ENCODE data around the gene C1QTNF5. TPM values are rescaled to one million over a fixed set of nuclear protein-coding genes. Genes with fewer than 3 reads are reported as not detected.

Gene C1QTNF5
- total RNA-seq, 1 experiment from 2014 or later, result 0.33 TPM

DNA sequence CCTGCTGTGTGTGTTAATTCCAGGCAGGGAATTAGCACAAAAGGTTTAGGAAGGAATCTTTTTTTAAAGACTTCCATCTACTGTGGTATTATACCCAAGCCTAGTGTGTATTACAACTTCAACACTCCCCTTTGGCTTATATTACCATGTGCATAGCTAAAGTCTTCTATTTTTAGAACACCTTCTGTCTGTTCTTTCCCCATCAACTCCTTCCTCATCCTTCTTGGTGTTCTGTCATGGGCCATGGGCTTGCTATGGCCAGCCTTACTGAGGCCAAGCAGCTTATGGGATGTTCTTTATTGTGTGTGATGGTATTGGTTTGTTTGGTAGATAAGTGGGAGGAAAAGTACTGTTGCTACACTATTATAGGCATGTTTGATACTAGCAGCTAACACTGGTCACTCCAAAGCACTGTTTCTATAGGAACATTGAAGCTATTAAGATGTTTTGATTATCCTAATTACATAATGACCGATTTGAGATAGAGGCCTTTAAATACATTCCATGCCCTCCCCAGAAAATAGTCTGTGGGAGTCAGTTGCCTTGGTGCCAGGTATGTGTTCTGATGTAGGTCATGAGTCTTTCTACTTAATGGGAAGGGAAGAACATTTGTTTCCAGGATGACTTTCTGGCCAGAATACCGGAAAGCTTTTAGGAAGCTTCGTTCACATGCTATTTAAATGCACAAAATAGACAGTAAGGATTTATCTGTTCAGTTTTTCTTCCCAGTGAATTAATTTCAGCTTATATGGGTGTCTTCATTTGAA, 40.3 kb downstream of the C1QTNF5 start:
- Histone ChIP-seq H3T11ph (ENCODE audit: low read length) (no peak overlapping the region), H3K79me1 (ENCODE audit: insufficient read depth, low read depth, low read length, poor library complexity, severe bottlenecking) (no peaks in the 10 kb centered on the region), H4K91ac (ENCODE audit: insufficient read length, low read depth, low read length) (no peak overlapping the region), H2BK20ac (ENCODE audit: low read depth, low read length, poor library complexity, severe bottlenecking) (no peak overlapping the region), H3K56ac (ENCODE audit: insufficient read length, low read depth, low read length) (no peak overlapping the region), H3K18ac (ENCODE audit: insufficient read length, low read depth, low read length) (no peak overlapping the region), H3K9ac (ENCODE audit: extremely low read depth, insufficient read length, low read length) (no peak overlapping the region), H2BK120ac (ENCODE audit: low read depth, low read length, poor library complexity, severe bottlenecking) (no peak overlapping the region), H3K27me3 (ENCODE audit: insufficient read depth, low read length) (no peaks in the 10 kb centered on the region), H3K9me3 (ENCODE audit: control insufficient read depth, low read depth, low read length) (no peaks in the 10 kb centered on the region), H3K4ac (ENCODE audit: low read depth, low read length) (no peak overlapping the region), H4K20me1 (ENCODE audit: control insufficient read depth, insufficient read depth, insufficient read length) (no peaks in the 10 kb centered on the region), H3K14ac (ENCODE audit: insufficient read depth, low read length) (no peak overlapping the region), H3K4me1 (ENCODE audit: insufficient read depth, low read length) (no peaks in the 10 kb centered on the region), H2BK15ac (ENCODE audit: low read depth, low read length) (no peak overlapping the region), H4K5ac (ENCODE audit: insufficient read length, low read depth, low read length) (no peak overlapping the region), H3K23me2 (ENCODE audit: insufficient read length, low read depth, low read length, poor library complexity, severe bottlenecking) (no peaks in the 10 kb centered on the region), H2BK12ac (ENCODE audit: insufficient read length, low read depth, low read length) (no peak overlapping the region), H2AK5ac (ENCODE audit: insufficient read length, low read length) (no peak overlapping the region), H3K79me2 (ENCODE audit: insufficient read depth, low read length) (no peaks in the 10 kb centered on the region), H3K23ac (ENCODE audit: insufficient read length, low read depth, low read length) (no peak overlapping the region), H4K8ac (replicated peaks; ENCODE audit: insufficient read length, low read depth, low read length) (no peak overlapping the region), H2AFZ (ENCODE audit: low read length) (no peak overlapping the region), H3K27ac (ENCODE audit: insufficient read length, low read depth, low read length) (no peak overlapping the region), H3K4me2 (ENCODE audit: insufficient read depth, insufficient read length, low read length) (no peak overlapping the region), H2BK5ac (ENCODE audit: insufficient read length, low read length) (no peak overlapping the region)
- no peak for DNase-seq
- Mint-ChIP-seq H3K27ac (no peak overlapping the region), H3K36me3 (ENCODE audit: insufficient read depth in 1 of 3, low read depth in 3 of 3) (peaks cover 26 to 83% (median 81%) of the 10 kb centered on the region in 3 experiments; a peak in 6 of 7 replicates), H3K4me1 (0 out of 4 replicates have a peak, but pooled peaks cover 0 to 3% of the 10 kb centered on the region in 2 experiments), H3K4me3 (no peak overlapping the region), H3K9me3 (no peaks in the 10 kb centered on the region), H3K27me3 (ENCODE audit: low read depth) (no peaks in the 10 kb centered on the region)
- no CpG with 5 or more reads among the region's 3 CpGs for WGBS (ENCODE audit: extremely low coverage, insufficient read length, low lambda C conversion rate)
- TF ChIP-seq, protein P1, sequence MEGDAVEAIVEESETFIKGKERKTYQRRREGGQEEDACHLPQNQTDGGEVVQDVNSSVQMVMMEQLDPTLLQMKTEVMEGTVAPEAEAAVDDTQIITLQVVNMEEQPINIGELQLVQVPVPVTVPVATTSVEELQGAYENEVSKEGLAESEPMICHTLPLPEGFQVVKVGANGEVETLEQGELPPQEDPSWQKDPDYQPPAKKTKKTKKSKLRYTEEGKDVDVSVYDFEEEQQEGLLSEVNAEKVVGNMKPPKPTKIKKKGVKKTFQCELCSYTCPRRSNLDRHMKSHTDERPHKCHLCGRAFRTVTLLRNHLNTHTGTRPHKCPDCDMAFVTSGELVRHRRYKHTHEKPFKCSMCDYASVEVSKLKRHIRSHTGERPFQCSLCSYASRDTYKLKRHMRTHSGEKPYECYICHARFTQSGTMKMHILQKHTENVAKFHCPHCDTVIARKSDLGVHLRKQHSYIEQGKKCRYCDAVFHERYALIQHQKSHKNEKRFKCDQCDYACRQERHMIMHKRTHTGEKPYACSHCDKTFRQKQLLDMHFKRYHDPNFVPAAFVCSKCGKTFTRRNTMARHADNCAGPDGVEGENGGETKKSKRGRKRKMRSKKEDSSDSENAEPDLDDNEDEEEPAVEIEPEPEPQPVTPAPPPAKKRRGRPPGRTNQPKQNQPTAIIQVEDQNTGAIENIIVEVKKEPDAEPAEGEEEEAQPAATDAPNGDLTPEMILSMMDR (conservative IDR thresholded peaks at IDR 0.05), result no peak

Data from H9 (cell line).